ENCODE results near the gene ALG10.

DNA sequence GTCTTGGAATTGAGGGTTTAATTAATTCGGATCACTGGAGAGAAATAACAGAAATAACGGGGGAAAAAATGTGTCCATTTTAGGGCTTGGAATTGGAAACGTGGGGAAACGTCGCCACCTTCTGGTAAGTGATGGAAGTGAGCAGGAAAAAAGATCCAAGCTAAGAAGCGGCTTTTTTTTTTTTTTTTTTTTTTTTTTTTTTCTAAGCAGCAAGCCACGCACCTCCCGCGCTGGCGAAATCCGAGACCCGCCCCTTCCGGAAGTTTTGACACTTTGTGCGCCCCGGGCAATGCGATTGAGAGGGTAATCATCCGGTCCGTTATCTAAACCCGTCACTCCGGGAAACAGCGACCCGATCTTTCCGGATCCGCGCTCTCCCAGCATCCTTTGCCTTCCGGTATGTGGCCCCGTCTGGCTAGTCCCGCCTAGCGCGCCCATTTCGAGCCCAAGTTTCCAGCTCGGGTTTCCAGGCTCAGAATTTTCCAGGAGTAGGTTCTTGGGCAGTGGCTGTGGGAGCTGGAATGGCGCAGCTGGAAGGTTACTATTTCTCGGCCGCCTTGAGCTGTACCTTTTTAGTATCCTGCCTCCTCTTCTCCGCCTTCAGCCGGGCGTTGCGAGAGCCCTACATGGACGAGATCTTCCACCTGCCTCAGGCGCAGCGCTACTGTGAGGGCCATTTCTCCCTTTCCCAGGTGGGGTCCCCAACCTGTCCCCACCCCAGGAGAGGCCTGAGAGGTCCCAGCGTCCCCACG lies at the start of gene ALG10:
- TF ChIP-seq CTCF (IDR thresholded peaks at IDR 0.05; ENCODE audit: insufficient read depth, low read length), result no peak
- TF ChIP-seq, protein P1, sequence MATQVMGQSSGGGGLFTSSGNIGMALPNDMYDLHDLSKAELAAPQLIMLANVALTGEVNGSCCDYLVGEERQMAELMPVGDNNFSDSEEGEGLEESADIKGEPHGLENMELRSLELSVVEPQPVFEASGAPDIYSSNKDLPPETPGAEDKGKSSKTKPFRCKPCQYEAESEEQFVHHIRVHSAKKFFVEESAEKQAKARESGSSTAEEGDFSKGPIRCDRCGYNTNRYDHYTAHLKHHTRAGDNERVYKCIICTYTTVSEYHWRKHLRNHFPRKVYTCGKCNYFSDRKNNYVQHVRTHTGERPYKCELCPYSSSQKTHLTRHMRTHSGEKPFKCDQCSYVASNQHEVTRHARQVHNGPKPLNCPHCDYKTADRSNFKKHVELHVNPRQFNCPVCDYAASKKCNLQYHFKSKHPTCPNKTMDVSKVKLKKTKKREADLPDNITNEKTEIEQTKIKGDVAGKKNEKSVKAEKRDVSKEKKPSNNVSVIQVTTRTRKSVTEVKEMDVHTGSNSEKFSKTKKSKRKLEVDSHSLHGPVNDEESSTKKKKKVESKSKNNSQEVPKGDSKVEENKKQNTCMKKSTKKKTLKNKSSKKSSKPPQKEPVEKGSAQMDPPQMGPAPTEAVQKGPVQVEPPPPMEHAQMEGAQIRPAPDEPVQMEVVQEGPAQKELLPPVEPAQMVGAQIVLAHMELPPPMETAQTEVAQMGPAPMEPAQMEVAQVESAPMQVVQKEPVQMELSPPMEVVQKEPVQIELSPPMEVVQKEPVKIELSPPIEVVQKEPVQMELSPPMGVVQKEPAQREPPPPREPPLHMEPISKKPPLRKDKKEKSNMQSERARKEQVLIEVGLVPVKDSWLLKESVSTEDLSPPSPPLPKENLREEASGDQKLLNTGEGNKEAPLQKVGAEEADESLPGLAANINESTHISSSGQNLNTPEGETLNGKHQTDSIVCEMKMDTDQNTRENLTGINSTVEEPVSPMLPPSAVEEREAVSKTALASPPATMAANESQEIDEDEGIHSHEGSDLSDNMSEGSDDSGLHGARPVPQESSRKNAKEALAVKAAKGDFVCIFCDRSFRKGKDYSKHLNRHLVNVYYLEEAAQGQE (IDR thresholded peaks at IDR 0.05; ENCODE audit: insufficient replicate concordance, low read depth), result peak; percentile 68
- TF ChIP-seq POLR2AphosphoS5 (IDR thresholded peaks at IDR 0.05; ENCODE audit: low read depth), result peak; percentile 92
